Suprapubic skin (tissue), 2 donors: ENCODE data around the gene LSM14A.

ENCODE experiments used
- EP300 ChIP-seq: sonication (generic); formaldehyde crosslinking; IDR thresholded peaks from one replicate; pipeline ENCODE4 v1.6.1; 2017; ENCODE audit warnings: antibody characterized with exemption
- POLR2A ChIP-seq, 2 donors: fragments of 450-650 bp; IDR thresholded peaks; one replicate each; pipeline ENCODE4 v1.6.1; 2017; ENCODE audit warnings: antibody characterized with exemption in 2 of 2, mild to moderate bottlenecking in 2 of 2, moderate library complexity in 2 of 2

DNA sequence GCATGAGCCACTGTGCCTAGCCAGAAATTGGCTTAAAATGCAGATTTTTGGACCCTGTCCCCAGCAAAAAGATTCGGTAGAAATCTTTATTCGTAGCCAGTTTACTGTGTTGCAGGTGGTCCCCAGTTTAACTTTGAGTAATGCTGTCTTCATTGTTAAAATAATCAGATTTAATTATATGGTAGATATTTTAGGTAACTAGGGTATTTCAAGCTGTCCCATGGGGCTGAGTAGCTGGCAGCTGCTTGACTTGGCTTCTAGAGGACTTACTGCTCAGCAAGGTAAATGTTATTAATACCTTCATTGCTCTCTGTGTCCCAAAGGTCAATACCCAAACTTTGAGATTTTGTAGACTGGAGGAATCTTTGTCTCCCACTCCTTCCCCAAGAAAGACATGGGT is 21.1 kb downstream of the LSM14A start:
- TF ChIP-seq EP300 (no peak), POLR2A (IDR thresholded peaks at IDR 0.05) (no peak)
